HEK293 (cell line): ENCODE measurements around the gene HIPK4.

Source experiments
- HOXD13 ChIP-seq: sonication (generic); formaldehyde crosslinking; IDR thresholded peaks from 2 replicates; pipeline ENCODE4 v1.8.0; 2022; ENCODE audit warnings: missing genetic modification reagents, borderline replicate concordance
- PBX3 ChIP-seq: sonication (generic); formaldehyde crosslinking; IDR thresholded peaks from 2 replicates; pipeline ENCODE4 v1.8.1; 2022; ENCODE audit warnings: mild to moderate bottlenecking, moderate library complexity, missing genetic modification reagents
- SP2 ChIP-seq: fragments of 450-650 bp; formaldehyde crosslinking; IDR thresholded peaks from 2 replicates; pipeline ENCODE4 v1.5.1; 2016; ENCODE audit warnings: missing biosample characterization, missing genetic modification characterization
- YY1 ChIP-seq: fragments of 450-650 bp; formaldehyde crosslinking; IDR thresholded peaks from 2 replicates; pipeline ENCODE4 v1.5.1; 2018; ENCODE audit warnings: missing biosample characterization, missing genetic modification characterization
- ZNF266 ChIP-seq: fragments of 450-650 bp; formaldehyde crosslinking; IDR thresholded peaks from 2 replicates; pipeline ENCODE4 v1.5.1; 2016; ENCODE audit warnings: missing biosample characterization, missing genetic modification characterization, low read depth
- ZNF791 ChIP-seq: fragments of 450-650 bp; formaldehyde crosslinking; IDR thresholded peaks from 2 replicates; pipeline ENCODE4 v1.5.1; 2016; ENCODE audit warnings: missing biosample characterization, missing genetic modification characterization
- TF ChIP-seq, protein P1 (sequence below): fragments of 450-650 bp; formaldehyde crosslinking; IDR thresholded peaks from 2 replicates; pipeline ENCODE4 v1.5.1; 2016; ENCODE audit warnings: missing biosample characterization, missing genetic modification characterization
- TF ChIP-seq, protein P2 (sequence below): fragments of 450-650 bp; formaldehyde crosslinking; IDR thresholded peaks from 2 replicates; pipeline ENCODE4 v1.5.1; 2016; ENCODE audit warnings: missing biosample characterization, missing genetic modification characterization
- TF ChIP-seq, protein P3 (sequence below): fragments of 450-650 bp; formaldehyde crosslinking; IDR thresholded peaks from 2 replicates; pipeline ENCODE4 v1.5.1; 2017; ENCODE audit warnings: missing biosample characterization, missing genetic modification characterization

DNA sequence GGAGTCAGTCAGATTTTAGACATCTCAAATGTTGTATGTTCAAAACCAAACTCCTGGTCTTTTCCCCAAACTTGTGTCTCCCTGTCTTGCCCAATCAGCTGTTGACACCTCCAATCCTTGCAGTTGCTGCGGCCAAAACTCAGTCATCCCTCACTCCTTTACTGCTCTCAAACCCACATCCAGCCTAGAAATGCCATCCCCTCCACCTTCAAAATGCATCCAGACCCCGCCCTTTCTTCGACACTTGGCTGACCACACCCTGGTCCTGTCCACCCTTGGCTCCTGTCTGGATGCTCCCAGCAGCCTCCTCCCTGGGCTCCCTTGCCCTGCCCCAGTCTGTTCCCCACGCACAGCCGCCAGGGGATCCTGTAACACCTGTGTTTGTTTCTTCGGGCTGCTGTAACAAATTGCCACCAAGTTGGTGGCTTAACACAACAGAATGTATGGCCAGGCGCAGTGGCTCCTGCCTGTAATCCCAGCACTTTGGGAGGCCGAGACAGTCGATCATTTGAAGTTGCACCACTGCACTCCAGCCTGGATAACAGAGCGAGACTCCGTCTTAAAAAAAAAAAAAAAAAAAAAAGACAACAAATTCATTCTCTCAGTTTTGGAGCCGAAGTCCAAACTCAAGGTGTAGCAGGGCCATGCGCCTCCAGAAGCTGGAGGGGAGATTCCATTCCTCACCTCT, 29.8 kb downstream of the HIPK4 start:
- TF ChIP-seq PBX3 (CRISPR knock-in tag) (no peak), YY1 (tag by site-specific recombination) (no peak), HOXD13 (CRISPR knock-in tag) (no peak), SP2 (tag by site-specific recombination) (no peak), ZNF791 (0 out of 2 replicates have a peak, but pooled peaks have one; percentile 13), ZNF266 (tag by site-specific recombination) (no peak)
- TF ChIP-seq, protein P1, sequence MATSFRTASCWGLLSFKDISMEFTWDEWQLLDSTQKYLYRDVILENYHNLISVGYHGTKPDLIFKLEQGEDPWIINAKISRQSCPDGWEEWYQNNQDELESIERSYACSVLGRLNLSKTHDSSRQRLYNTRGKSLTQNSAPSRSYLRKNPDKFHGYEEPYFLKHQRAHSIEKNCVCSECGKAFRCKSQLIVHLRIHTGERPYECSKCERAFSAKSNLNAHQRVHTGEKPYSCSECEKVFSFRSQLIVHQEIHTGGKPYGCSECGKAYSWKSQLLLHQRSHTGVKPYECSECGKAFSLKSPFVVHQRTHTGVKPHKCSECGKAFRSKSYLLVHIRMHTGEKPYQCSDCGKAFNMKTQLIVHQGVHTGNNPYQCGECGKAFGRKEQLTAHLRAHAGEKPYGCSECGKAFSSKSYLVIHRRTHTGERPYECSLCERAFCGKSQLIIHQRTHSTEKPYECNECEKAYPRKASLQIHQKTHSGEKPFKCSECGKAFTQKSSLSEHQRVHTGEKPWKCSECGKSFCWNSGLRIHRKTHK (tag by site-specific recombination): no peak
- TF ChIP-seq, protein P2, sequence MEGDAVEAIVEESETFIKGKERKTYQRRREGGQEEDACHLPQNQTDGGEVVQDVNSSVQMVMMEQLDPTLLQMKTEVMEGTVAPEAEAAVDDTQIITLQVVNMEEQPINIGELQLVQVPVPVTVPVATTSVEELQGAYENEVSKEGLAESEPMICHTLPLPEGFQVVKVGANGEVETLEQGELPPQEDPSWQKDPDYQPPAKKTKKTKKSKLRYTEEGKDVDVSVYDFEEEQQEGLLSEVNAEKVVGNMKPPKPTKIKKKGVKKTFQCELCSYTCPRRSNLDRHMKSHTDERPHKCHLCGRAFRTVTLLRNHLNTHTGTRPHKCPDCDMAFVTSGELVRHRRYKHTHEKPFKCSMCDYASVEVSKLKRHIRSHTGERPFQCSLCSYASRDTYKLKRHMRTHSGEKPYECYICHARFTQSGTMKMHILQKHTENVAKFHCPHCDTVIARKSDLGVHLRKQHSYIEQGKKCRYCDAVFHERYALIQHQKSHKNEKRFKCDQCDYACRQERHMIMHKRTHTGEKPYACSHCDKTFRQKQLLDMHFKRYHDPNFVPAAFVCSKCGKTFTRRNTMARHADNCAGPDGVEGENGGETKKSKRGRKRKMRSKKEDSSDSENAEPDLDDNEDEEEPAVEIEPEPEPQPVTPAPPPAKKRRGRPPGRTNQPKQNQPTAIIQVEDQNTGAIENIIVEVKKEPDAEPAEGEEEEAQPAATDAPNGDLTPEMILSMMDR (tag by site-specific recombination): no peak
- TF ChIP-seq, protein P3, sequence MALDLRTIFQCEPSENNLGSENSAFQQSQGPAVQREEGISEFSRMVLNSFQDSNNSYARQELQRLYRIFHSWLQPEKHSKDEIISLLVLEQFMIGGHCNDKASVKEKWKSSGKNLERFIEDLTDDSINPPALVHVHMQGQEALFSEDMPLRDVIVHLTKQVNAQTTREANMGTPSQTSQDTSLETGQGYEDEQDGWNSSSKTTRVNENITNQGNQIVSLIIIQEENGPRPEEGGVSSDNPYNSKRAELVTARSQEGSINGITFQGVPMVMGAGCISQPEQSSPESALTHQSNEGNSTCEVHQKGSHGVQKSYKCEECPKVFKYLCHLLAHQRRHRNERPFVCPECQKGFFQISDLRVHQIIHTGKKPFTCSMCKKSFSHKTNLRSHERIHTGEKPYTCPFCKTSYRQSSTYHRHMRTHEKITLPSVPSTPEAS (tag by site-specific recombination): no peak
